ENCODE results near the gene KSR1. TPM values are rescaled to one million over a fixed set of nuclear protein-coding genes. Genes with fewer than 3 reads are reported as not detected.
"Not testable (repeated sequence)": the region's sequence is repeated elsewhere in the genome, so short reads cannot be mapped to it uniquely, and the experiment has no call there.

Gene KSR1
- total RNA-seq, result 10 to 100 TPM; 52.1 to 63.5 (median 56.8) TPM

DNA sequence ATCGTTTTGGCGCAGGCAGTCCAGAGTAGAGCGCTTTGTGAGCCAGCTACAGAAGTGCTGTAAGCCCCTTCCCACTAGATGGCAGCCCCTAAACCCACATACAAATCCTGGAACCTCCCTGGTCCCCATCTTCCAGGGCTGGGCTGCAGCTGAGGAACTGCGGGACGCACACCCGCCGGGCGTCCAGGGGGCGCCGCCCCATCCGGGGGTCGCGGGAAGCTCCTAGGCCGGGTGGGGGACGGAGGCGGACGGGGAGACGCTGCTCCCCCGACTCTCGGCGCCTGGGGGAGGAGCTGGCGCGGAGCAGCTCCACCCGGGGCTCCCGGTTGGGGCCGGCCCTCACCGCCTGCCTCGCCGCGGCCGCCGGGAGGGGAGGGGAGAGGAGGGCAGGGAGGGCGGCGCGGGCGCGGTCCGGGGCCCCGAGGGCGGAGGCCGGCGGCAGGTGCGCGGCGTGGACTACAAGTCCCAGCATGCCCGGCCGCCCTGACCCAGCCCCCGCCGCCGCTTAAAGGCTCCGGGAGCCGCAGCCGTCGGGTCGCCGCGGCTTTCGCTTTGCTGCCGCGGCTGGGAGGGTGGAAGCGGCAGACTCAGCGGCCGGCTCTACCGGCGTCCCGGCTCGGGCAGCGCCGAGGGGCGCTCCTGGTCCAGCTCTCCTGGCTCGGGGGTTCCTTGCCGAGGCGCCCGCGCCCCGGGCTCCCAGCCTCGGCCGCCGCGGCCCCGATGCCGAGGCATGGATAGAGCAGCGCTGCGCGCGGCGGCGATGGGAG is at the start of gene KSR1:
TSS of gene KSR1 (plus strand) at position 535 of the 767 bp plus-strand sequence. CDS start at position 731, 196 bp downstream.
- peak within 1 kb of the TSS; percentile 86 for H3K4me3 Mint-ChIP-seq
- peaks cover 28% of the 10 kb centered on the region for H3K4me1 Mint-ChIP-seq (ENCODE audit: low read depth)
- no peaks in the 10 kb centered on the region for H3K9me3 Mint-ChIP-seq
- no peaks in the 10 kb centered on the region for H3K27me3 Mint-ChIP-seq (ENCODE audit: low read depth)
- DNase-seq (peak; percentile 80), ATAC-seq (peak; percentile 92 to 94)
- H3K36me3 Mint-ChIP-seq (ENCODE audit: insufficient read depth), result peaks cover 4% of the 10 kb centered on the region

DNA sequence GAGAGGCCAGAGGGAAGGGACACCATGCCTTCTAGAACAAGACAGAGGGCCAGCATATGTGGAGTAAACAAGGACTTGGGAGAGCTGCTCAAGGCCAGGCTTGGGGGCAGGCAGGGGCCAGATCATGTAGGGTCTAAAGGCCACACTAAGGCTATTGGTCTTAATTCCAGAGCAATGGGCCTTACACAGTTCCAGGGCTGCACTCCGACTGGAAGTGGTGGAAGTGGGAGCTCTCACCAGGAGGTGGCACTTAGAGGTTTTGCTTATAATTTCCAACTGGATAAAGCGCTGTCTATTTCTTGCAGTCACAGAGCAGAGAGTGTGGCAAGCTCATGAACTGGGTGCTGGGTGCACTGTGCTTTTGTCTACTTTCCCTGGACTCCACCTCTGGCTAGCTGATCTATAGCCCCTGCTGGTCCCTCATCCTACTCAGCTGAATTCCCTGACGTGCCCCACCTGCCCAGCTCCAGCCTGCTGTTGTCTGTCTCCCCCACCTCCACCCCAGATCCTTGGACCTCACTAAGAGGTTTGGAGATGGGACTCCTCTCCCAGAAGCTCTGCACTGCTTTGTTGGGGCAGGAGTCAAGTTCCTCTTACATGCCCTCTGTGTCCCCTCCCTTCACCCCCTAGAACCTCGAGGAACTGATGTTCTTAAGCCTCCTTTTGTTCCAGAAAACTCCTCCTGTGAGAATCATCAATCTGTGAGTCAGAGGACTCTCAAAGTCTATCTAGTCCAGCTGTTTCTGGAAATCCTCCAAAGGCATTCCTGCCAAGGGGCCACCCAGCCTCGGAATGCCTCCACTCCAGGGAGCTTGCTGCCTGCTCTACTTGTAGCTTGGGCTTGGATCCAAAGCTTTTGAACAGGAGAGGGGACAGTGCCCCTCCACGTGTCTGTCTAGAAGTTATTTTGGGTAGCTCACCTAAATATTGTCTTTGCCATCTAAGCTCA is 48.1 kb upstream of the KSR1 start:
- Mint-ChIP-seq H3K36me3 (ENCODE audit: insufficient read depth) (no peaks in the 10 kb centered on the region), H3K4me1 (ENCODE audit: low read depth) (no peaks in the 10 kb centered on the region), H3K9me3 (no peaks in the 10 kb centered on the region), H3K27me3 (ENCODE audit: low read depth) (peaks cover 3% of the 10 kb centered on the region), H3K4me3 (no peak overlapping the region)
- ATAC-seq (no peak), DNase-seq (no peak)

DNA sequence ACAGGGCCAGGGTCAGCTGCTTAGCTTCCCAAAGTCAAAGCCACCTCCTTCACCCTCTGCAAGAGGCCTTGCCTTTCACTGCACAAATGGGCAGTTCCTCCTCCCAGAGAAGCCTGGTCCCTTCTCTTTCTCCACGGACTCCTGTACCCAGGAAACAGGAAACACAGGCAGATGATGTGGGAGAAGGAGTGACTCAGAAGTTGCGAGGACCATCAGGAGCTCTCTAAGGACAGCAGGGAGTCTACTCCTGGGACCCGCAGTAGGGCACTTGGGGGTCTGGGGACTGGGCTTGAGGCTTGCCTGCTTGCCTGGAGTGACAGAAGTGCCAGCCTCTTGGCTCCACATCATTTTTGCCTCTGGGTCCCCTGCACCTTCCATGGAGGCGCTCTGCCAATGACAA is 47.4 kb upstream of the KSR1 start:
- Mint-ChIP-seq H3K4me3 (no peak overlapping the region), H3K4me1 (ENCODE audit: low read depth) (no peaks in the 10 kb centered on the region), H3K36me3 (ENCODE audit: insufficient read depth) (no peaks in the 10 kb centered on the region), H3K9me3 (no peaks in the 10 kb centered on the region), H3K27me3 (ENCODE audit: low read depth) (peaks cover 3% of the 10 kb centered on the region)
- ATAC-seq (no peak), DNase-seq (no peak)

DNA sequence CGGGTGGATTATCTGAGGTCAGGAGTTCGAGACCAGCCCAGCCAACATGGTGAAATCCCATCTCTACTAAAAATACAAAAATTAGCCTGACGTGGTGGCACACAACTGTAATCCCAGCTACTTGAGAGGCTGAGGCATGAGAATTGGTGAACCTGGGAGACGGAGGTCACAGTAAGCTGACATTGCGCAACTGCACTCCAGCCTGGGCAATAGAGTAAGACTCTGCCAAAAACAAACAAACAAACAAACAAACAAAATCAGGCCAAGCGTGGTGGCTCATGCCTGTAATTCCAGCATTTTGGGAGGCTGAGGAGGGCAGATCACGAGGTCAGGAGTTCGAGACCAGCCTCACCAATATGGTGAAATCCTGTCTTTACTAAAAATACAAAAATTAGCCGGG is 44.1 kb upstream of the KSR1 start:
- not testable (repeated sequence) for H3K27me3 Mint-ChIP-seq (ENCODE audit: low read depth); DNase-seq; ATAC-seq; H3K36me3 Mint-ChIP-seq (ENCODE audit: insufficient read depth); H3K4me3 Mint-ChIP-seq; H3K4me1 Mint-ChIP-seq (ENCODE audit: low read depth); H3K9me3 Mint-ChIP-seq

DNA sequence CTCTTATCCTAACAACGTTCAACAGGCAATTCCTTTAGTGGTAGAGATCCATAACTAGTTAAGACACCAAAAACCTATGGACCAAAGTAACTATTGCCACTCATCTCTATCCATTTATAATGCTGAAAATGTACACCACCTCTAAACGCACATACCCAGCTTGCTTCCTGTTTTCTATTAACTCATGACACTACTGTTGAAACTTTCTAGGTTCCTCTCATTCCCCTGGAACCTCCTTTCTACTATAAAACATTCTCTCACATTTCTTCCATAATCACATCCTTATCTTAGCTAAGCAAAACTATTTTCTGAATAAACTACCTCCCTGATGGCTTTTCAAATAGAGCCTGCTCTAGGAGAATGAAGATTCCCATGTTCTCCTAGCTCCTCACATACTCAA is 42.9 kb upstream of the KSR1 start:
- Mint-ChIP-seq H3K27me3 (ENCODE audit: low read depth) (peaks cover 3% of the 10 kb centered on the region), H3K36me3 (ENCODE audit: insufficient read depth) (no peaks in the 10 kb centered on the region), H3K9me3 (no peaks in the 10 kb centered on the region), H3K4me1 (ENCODE audit: low read depth) (no peaks in the 10 kb centered on the region), H3K4me3 (no peak overlapping the region)
- DNase-seq (no peak), ATAC-seq (no peak)

DNA sequence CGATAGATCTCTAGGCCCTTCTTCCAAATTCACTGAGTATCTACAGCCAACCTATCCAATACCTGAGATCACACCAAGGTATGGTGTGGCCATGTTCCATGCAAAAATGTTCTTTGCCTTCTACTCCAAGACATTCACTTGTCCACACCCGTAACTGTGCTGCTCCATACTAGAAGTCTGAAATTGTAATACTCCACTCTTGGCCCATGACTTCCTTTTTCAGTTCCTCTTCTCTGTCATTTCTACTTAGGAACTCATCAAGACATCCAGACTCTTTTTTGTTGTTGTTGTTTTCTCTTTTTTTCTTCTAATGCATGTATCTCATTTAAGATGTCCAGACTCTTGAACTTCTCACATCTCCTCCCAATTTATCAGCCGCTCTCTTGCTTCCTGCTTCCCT is 42.5 kb upstream of the KSR1 start:
- Mint-ChIP-seq H3K9me3 (no peaks in the 10 kb centered on the region), H3K4me3 (no peak overlapping the region), H3K36me3 (ENCODE audit: insufficient read depth) (no peaks in the 10 kb centered on the region), H3K27me3 (ENCODE audit: low read depth) (peaks cover 3% of the 10 kb centered on the region), H3K4me1 (ENCODE audit: low read depth) (no peaks in the 10 kb centered on the region)
- no peak for DNase-seq
- no peak for ATAC-seq

DNA sequence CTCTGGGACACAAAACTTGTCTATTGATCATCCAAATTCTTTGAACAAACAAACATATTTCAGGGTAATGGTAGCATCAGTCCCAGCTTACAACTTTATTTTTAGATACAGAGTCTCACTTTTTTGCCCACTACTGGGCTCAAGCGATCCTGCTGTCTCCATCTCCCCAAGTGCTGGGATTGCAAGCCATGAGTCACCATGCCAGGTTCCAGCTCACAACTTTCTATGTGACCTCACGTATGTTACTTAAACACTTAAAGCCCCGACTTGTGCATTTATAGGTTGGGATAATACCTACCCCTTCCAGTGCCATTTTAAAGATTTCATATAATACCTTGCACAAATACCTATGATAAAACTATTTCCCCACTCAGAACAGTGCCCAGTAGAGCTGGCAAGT is 42.0 kb upstream of the KSR1 start:
- no peak overlapping the region for H3K4me3 Mint-ChIP-seq
- H3K27me3 Mint-ChIP-seq (ENCODE audit: low read depth), result peaks cover 3% of the 10 kb centered on the region
- ATAC-seq (no peak), DNase-seq (no peak)
- no peaks in the 10 kb centered on the region for H3K36me3 Mint-ChIP-seq (ENCODE audit: insufficient read depth)
- H3K9me3 Mint-ChIP-seq, result no peaks in the 10 kb centered on the region
- H3K4me1 Mint-ChIP-seq (ENCODE audit: low read depth), result no peaks in the 10 kb centered on the region

DNA sequence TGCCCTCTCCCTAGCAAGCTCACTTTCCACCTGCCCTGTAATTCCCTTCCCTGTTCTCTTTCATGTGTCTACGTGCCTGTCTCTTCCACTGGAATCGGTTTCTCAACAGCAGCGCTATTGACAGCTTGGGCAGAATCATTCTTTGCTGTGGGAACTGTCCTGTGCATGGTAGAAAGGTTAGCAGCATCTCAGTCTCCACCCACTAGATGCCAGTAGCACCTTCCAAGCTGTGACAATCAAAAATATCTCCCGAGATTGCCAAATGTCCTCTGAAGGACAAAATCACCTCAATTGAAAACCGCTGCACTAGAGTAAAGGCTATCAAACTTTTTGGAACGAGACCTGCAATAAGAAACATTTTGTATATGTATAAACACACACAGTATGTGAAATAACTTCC is 41.6 kb upstream of the KSR1 start:
- ATAC-seq, result no peak
- Mint-ChIP-seq H3K36me3 (ENCODE audit: insufficient read depth) (no peaks in the 10 kb centered on the region), H3K4me3 (no peak overlapping the region), H3K9me3 (no peaks in the 10 kb centered on the region), H3K4me1 (ENCODE audit: low read depth) (no peaks in the 10 kb centered on the region), H3K27me3 (ENCODE audit: low read depth) (peaks cover 2% of the 10 kb centered on the region)
- no peak for DNase-seq

DNA sequence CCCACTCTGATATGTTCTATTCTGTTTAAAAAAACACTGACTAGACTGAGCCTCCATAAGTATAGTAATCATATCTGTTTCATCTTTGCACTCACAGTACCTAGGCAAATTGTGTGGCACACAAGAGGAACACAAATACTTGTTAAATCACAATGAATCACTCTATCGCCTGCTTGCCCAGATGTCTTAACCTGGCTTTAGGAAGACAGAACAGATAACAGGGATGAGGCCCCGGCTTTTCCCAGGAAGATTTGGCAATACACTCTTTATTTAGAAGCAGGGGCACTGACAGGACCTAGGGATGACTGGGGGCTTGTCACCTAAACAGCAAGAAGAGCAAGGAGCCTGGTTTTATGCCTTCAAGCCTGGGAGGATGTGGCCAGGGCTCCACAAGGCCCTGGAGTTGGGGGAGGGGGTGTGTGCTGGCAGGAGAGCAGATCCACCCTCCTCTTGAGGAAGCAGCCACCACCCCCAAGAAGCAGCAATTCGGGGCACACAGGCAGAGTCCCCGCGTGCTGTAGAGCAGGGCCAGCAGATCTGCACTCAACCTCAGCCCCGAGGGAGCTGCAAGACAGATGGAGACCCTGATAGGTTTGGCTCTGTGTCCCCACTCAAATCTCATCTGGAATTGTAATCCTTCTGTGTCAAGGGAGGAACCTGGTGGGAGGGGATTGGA is 41.0 kb upstream of the KSR1 start:
- Mint-ChIP-seq H3K27me3 (ENCODE audit: low read depth) (no peaks in the 10 kb centered on the region), H3K9me3 (no peaks in the 10 kb centered on the region), H3K36me3 (ENCODE audit: insufficient read depth) (no peaks in the 10 kb centered on the region), H3K4me3 (no peak overlapping the region), H3K4me1 (ENCODE audit: low read depth) (no peaks in the 10 kb centered on the region)
- ATAC-seq (no peak), DNase-seq (no peak)

DNA sequence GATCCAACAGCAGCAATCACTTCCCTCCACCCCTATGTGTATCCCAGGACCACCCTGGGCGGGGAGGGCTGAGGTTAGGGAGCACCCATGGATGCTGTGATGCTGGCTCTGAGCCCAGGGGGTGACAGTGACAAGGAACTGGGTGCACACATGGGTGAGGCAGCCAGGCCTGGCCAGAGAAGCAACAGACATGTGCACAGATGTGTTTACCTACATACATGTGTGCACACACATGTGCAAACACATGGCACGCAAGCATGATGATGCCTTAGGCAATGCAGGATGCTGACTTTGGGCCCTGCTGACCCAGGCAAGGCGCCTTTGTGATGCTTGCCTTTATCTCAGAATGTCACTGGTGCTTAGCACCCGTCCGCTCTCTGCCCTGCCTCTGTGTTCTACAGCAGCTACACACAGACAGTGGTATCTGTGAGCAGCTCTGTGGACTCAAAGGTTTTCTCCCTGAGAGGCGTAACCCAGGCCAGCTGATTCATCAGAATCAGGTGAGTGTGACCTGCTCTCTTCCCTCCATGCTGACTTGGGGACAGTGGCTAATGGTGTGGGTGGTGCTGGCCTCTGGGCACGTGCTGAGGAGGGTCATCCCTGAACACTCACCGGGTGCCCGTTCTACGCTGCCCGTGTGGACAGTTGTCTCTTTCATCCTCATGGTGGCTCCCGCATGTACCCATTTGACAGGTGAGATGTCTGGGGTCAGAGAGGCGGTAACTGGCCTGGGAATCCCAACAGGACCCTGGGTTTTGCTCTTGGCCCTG is 38.5 kb upstream of the KSR1 start:
- Mint-ChIP-seq H3K4me1 (ENCODE audit: low read depth) (no peaks in the 10 kb centered on the region), H3K4me3 (no peak overlapping the region), H3K9me3 (no peaks in the 10 kb centered on the region), H3K36me3 (ENCODE audit: insufficient read depth) (no peaks in the 10 kb centered on the region), H3K27me3 (ENCODE audit: low read depth) (no peaks in the 10 kb centered on the region)
- no peak for ATAC-seq
- DNase-seq, result no peak

DNA sequence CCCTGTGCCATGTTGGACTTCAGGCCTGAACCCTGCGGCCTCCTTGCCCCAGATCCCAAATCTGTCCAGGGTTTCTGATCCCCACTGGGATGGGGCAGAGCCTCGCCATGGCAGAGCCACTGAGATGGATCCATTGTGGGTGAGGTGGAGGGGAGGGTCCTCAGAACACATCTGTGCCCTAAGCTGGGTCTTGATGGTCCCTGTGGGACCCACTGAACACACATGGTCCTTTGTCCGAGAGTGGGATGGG is 38.0 kb upstream of the KSR1 start:
- H3K4me1 Mint-ChIP-seq (ENCODE audit: low read depth), result no peaks in the 10 kb centered on the region
- no peaks in the 10 kb centered on the region for H3K9me3 Mint-ChIP-seq
- DNase-seq (no peak), ATAC-seq (no peak)
- H3K27me3 Mint-ChIP-seq (ENCODE audit: low read depth), result no peaks in the 10 kb centered on the region
- H3K4me3 Mint-ChIP-seq, result no peak overlapping the region
- H3K36me3 Mint-ChIP-seq (ENCODE audit: insufficient read depth), result no peaks in the 10 kb centered on the region

DNA sequence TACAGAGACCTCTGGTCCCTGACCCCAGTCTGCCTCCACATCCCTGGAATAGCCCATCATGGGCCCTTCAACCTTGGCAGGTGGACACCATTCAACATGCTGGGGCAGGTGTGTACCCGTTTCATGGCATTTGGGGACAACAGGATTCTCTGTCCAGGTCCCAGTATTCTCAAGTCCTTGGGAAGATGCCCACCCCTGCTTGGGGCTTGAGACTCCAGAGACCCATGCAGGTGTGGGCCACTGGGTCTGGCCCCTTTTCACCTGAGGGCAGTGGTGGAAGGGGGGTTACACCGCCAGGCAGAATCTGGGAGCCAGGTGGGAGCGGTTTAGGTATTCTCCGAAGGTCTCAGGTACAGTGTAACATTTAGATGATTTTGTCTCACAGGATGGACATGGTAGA is 37.1 kb upstream of the KSR1 start:
- H3K36me3 Mint-ChIP-seq (ENCODE audit: insufficient read depth), result no peaks in the 10 kb centered on the region
- H3K9me3 Mint-ChIP-seq, result no peaks in the 10 kb centered on the region
- H3K27me3 Mint-ChIP-seq (ENCODE audit: low read depth), result no peaks in the 10 kb centered on the region
- ATAC-seq, result no peak
- no peaks in the 10 kb centered on the region for H3K4me1 Mint-ChIP-seq (ENCODE audit: low read depth)
- no peak for DNase-seq
- H3K4me3 Mint-ChIP-seq, result no peak overlapping the region

DNA sequence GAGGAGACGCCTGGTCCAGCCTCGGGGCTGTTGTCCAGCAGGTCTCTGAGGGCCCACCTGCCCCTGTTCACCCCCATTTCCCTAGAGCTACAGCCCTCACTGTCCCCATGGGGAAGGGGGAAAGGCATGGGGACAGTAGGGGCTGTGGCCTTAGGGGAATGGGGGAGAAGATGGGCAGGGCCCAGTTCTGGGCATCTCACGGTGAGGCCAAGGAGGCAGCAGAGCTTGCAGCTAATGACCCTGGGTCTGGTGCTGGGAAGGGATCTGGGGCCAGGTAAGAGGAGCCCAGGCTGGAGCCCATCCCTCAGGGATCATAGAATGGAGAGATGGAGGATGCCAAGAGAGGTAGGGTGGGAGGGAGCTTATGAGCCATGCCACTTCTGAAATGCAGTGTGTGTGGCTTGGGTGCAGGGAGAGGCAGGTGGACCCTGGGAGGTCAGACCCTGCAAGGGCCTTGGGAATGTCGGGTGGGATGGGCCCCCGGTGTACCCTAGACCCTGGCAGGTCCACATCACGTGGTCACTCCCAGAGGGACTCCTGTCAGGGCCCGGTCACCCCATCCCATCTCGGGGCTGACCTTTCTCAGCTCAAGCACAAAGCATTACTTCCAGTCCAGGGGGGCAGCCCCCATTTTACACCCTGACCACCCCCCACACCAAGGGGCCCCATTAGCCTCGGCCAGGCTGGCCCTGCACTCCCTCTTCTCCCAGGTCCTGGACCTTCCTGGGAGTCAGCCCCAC is 35.9 kb upstream of the KSR1 start:
- ATAC-seq, result no peak

More for the DNA sequence above, 35.9 kb upstream of the KSR1 start:
- Mint-ChIP-seq H3K9me3 (no peaks in the 10 kb centered on the region), H3K27me3 (ENCODE audit: low read depth) (no peaks in the 10 kb centered on the region), H3K4me1 (ENCODE audit: low read depth) (no peaks in the 10 kb centered on the region), H3K4me3 (no peak overlapping the region), H3K36me3 (ENCODE audit: insufficient read depth) (no peaks in the 10 kb centered on the region)
- no peak for DNase-seq
